GM23338 (cell line): Measurements from ENCODE around the gene LLGL2.

Source experiments
- EZH2 ChIP-seq: fragments of 200-600 bp; sonication (generic); IDR thresholded peaks from one replicate; pipeline ENCODE4 v1.8.0; 2017; ENCODE audit warnings: antibody characterized with exemption, mild to moderate bottlenecking, low read depth; ENCODE audit not compliant: unreplicated experiment
- JUNB ChIP-seq: IDR thresholded peaks from one replicate; pipeline ENCODE4 v1.6.1; 2016; ENCODE audit warnings: antibody characterized with exemption; ENCODE audit not compliant: unreplicated experiment
- POLR2AphosphoS5 ChIP-seq: IDR thresholded peaks from 2 replicates; pipeline ENCODE4 v1.6.1; 2016; ENCODE audit warnings: antibody characterized with exemption, low read depth
- TF ChIP-seq, protein P1 (sequence below), 2 experiments: fragments of 200-600 bp in 1 of 2; sonication (generic) in 1 of 2; conservative IDR thresholded peaks; 2 replicates each; pipeline versions ENCODE4 v1.5.1 to v1.6.1; 2016 to 2017; ENCODE audit warnings: antibody characterized with exemption in 2 of 2, low read depth in 2 of 2, mild to moderate bottlenecking in 2 of 2, moderate library complexity in 1 of 2

DNA sequence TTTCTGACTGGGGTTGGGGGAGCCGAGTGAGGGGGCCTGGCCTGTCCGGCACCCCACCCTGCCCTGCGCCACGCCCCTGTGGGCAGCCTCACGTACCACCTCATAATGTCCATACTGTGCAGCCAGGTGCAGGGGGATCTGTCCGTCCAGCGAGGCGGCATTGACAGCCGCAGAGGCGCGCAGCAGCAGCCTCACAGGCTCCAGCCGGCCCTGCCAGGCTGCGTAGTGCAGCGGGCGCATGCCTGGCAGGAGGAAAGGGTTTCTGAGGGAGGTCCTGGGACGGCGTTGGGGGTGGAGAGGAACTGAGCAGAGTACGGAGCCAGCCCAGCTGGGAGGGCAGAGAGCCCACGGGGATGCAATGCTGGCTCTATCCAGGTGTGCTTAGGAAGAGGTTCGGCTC, 18.6 kb upstream of the LLGL2 start:
- TF ChIP-seq POLR2AphosphoS5: no peak
- TF ChIP-seq, protein P1, sequence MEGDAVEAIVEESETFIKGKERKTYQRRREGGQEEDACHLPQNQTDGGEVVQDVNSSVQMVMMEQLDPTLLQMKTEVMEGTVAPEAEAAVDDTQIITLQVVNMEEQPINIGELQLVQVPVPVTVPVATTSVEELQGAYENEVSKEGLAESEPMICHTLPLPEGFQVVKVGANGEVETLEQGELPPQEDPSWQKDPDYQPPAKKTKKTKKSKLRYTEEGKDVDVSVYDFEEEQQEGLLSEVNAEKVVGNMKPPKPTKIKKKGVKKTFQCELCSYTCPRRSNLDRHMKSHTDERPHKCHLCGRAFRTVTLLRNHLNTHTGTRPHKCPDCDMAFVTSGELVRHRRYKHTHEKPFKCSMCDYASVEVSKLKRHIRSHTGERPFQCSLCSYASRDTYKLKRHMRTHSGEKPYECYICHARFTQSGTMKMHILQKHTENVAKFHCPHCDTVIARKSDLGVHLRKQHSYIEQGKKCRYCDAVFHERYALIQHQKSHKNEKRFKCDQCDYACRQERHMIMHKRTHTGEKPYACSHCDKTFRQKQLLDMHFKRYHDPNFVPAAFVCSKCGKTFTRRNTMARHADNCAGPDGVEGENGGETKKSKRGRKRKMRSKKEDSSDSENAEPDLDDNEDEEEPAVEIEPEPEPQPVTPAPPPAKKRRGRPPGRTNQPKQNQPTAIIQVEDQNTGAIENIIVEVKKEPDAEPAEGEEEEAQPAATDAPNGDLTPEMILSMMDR (conservative IDR thresholded peaks at IDR 0.05; ENCODE audit: low read depth in 2 of 2): no peak
- TF ChIP-seq EZH2: no peak
- TF ChIP-seq JUNB: no peak
